Upper lobe of left lung (tissue), 6 donors: ENCODE measurements around the gene UST. TPM values are rescaled to one million over a fixed set of nuclear protein-coding genes. Genes with fewer than 3 reads are reported as not detected.
"Not testable (repeated sequence)": the region's sequence is repeated elsewhere in the genome, so short reads cannot be mapped to it uniquely, and the experiment has no call there.

Experiments used
- ATAC-seq, 2 donors: fragments of 200-7000 bp; cut with Tn5 transposase; one replicate each; pipeline ENCODE4 v1.9.1; 2022; ENCODE audit warnings: mild to moderate bottlenecking in 2 of 2, moderate library complexity in 2 of 2; ENCODE audit not compliant: low FRiP score in 2 of 2
- DNase-seq, 2 donors: peaks; one replicate each; pipeline ENCODE4 v3.0.0-alpha.2; 2019 to 2020
- H3K27ac ChIP-seq, 4 donors: fragments of 200-600 bp; sonication (generic); one replicate each; pipeline ENCODE4 v1.5.1; 2016 to 2019
- H3K27me3 ChIP-seq, 4 donors: fragments of 200-600 bp; sonication (generic); one replicate each; pipeline ENCODE4 v1.5.1; 2017 to 2019
- H3K36me3 ChIP-seq, 4 donors: fragments of 200-600 bp; sonication (generic); one replicate each; pipeline ENCODE4 v1.5.1; 2016 to 2019
- H3K4me1 ChIP-seq, 4 donors: fragments of 200-600 bp; sonication (generic); one replicate each; pipeline ENCODE4 v1.5.1; 2018 to 2019
- H3K4me3 ChIP-seq, 4 donors: fragments of 200-600 bp; sonication (generic); one replicate each; pipeline ENCODE4 v1.5.1; 2017 to 2019; ENCODE audit warnings: mild to moderate bottlenecking in 2 of 4, moderate library complexity in 1 of 4
- H3K9me3 ChIP-seq, 4 donors: fragments of 200-600 bp; sonication (generic); one replicate each; pipeline ENCODE4 v1.5.1; 2018 to 2019
- CTCF ChIP-seq, 6 experiments: fragments of 450-650 bp in 4 of 6; fragments of 200-600 bp in 2 of 6; sonication (generic) in 2 of 6; IDR thresholded peaks; one replicate each; pipeline ENCODE4 v1.5.1; 2016 to 2019; ENCODE audit warnings: antibody characterized with exemption in 6 of 6
- EP300 ChIP-seq, 4 donors: sonication (generic); formaldehyde crosslinking; IDR thresholded peaks; one replicate each; pipeline ENCODE4 v1.5.1; 2017; ENCODE audit warnings: antibody characterized with exemption in 4 of 4, control low read depth in 2 of 4
- POLR2A ChIP-seq, 4 donors: fragments of 450-650 bp; IDR thresholded peaks; one replicate each; pipeline ENCODE4 v1.5.1; 2016 to 2017; ENCODE audit warnings: antibody characterized with exemption in 4 of 4, mild to moderate bottlenecking in 2 of 4
- POLR2AphosphoS5 ChIP-seq, 2 donors: sonication (generic); formaldehyde crosslinking; IDR thresholded peaks; one replicate each; pipeline ENCODE4 v1.5.1; 2017; ENCODE audit warnings: antibody characterized with exemption in 2 of 2
- WGBS, 2 donors: methylation state at CpG; one replicate each; pipeline ENCODE4 v1.1.5; 2017 to 2018; 5-methylcytosine and 5-hydroxymethylcytosine counted together
- total RNA-seq, 6 donors: library from RNA; depleted of rRNA in 4 of 6; stranded (reverse); fragments of >200 nt in 4 of 6; gene quantifications; one replicate each; pipeline versions ENCODE4 v1.1.0 to v1.2.1, GENCODE V29; 2016 to 2021
- donor health status: DM: no; HTN: no; CAD: no; lungs with moderate emphysema.
- donor health status: DM: no; HTN: yes; CAD: no; lungs with severe emphysema.

UST gene
- total RNA-seq, 6 donors from 2014 or later, result 10.2 to 21.6 (median 14.2) TPM

GRCh38 chr6:149098700-149099276, 352.0 kb downstream of the UST start:
- DNase-seq (no peak), ATAC-seq (no peak)
- Histone ChIP-seq H3K27me3 (no peaks in the 10 kb centered on the region), H3K4me1 (peaks cover 0 to 5% (median 0%) of the 10 kb centered on the region in 4 donors), H3K27ac (no peak overlapping the region), H3K36me3 (no peaks in the 10 kb centered on the region), H3K4me3 (no peak overlapping the region), H3K9me3 (peaks cover 0 to 9% (median 4%) of the 10 kb centered on the region in 4 donors)
- whole genome bisulfite sequencing, 2 donors, result 88 to 90% methylated on average over 4 of the region's 4 CpGs
- TF ChIP-seq POLR2AphosphoS5 (IDR thresholded peaks at IDR 0.05) (no peak), POLR2A (IDR thresholded peaks at IDR 0.05) (no peak), CTCF (IDR thresholded peaks at IDR 0.05) (no peak), EP300 (IDR thresholded peaks at IDR 0.05) (no peak)

DNA sequence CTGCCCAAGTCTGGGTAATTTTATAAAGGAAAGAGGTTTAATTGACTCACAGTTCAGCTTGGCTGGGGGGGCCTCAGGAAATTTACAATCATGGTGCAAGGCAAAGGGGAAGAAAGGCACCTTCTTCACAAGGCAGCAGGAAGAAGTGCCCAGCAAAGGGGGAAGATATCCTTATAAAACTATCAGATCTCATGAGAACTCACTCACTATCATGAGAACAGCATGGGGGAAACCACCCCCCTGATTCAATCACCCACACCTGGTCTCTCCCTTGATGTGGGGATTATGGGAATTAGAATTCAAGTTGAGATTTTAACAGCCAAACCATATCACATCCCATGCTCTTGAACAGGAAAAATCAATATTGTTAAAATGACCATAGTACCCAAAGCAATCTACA, 355.5 kb downstream of the UST start:
- no peak for ATAC-seq
- no peaks in the 10 kb centered on the region for H3K36me3 ChIP-seq
- no peak overlapping the region for H3K27ac ChIP-seq
- no peak overlapping the region for H3K4me3 ChIP-seq
- H3K9me3 ChIP-seq, result peaks cover 0 to 9% (median 4%) of the 10 kb centered on the region in 4 donors
- H3K27me3 ChIP-seq, result no peaks in the 10 kb centered on the region
- TF ChIP-seq CTCF (IDR thresholded peaks at IDR 0.05) (no peak), EP300 (IDR thresholded peaks at IDR 0.05) (no peak), POLR2A (IDR thresholded peaks at IDR 0.05) (no peak), POLR2AphosphoS5 (IDR thresholded peaks at IDR 0.05) (no peak)
- DNase-seq, result no peak
- H3K4me1 ChIP-seq, result no peaks in the 10 kb centered on the region

- not testable (repeated sequence) for H3K36me3 ChIP-seq, ATAC-seq, H3K4me3 ChIP-seq, DNase-seq, H3K27me3 ChIP-seq, H3K27ac ChIP-seq, H3K9me3 ChIP-seq, H3K4me1 ChIP-seq
- WGBS, 2 donors, result 95 to 100% methylated on average over 3 of the region's 3 CpGs
Observed at GRCh38 chr6:149103950-149104349, 357.1 kb downstream of the UST start.

GRCh38 chr6:149107520-149107919, 360.7 kb downstream of the UST start:
- ATAC-seq, result no peak
- Histone ChIP-seq H3K4me3 (no peak overlapping the region), H3K36me3 (no peaks in the 10 kb centered on the region), H3K27me3 (no peaks in the 10 kb centered on the region), H3K27ac (no peak overlapping the region), H3K9me3 (no peaks in the 10 kb centered on the region), H3K4me1 (no peaks in the 10 kb centered on the region)
- DNase-seq, result no peak
- TF ChIP-seq POLR2AphosphoS5 (IDR thresholded peaks at IDR 0.05) (no peak), POLR2A (IDR thresholded peaks at IDR 0.05) (no peak), EP300 (IDR thresholded peaks at IDR 0.05) (no peak), CTCF (IDR thresholded peaks at IDR 0.05) (no peak)
- WGBS, 2 donors, result 83 to 92% methylated on average over 4 to 5 of the region's 5 CpGs

DNA sequence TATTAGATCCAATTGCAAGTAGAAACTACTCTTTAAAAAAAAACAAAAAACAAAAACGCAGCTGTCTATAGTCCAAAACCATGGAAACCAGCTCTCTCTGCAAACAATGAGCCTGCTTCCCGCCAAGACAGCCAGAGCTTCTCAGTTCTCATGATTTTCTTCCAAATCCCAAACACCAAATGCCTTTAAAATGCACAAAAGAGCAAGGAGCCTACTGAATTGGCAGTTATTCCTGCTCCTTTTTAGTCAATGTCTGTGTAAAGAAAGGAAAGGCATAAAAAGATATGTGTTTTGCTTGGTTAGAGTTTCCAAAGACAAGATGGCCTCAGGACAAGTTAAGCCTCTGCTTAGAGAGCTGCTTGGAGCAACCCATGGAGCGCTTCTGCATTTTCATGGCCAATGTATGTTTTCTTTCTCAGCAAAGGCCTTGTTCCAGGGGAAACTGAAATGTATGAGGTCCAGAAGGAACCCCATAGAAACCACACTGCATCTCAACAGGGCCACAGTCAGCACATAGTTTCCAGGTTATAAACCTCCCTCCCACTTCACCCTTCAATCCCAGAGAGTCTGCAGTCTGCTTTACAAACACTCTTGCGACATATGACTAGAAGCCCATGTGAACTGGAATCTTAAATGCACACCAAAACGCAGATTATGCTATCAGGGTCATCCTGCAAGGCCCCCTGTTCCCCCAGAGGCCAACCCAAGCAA, 361.4 kb downstream of the UST start:
- 76 to 85% methylated on average over 5 of the region's 5 CpGs for WGBS, 2 donors
- ATAC-seq (no peak), DNase-seq (no peak)
- TF ChIP-seq POLR2AphosphoS5 (IDR thresholded peaks at IDR 0.05), result no peak
- no peak for TF ChIP-seq CTCF (IDR thresholded peaks at IDR 0.05)
- TF ChIP-seq POLR2A (IDR thresholded peaks at IDR 0.05), result no peak
- no peak for TF ChIP-seq EP300 (IDR thresholded peaks at IDR 0.05)
- Histone ChIP-seq H3K27ac (no peak overlapping the region), H3K27me3 (no peaks in the 10 kb centered on the region), H3K9me3 (no peaks in the 10 kb centered on the region), H3K4me3 (no peak overlapping the region), H3K4me1 (no peaks in the 10 kb centered on the region), H3K36me3 (no peaks in the 10 kb centered on the region)
